Measurements from ENCODE around the gene DOK4. TPM values are rescaled to one million over a fixed set of nuclear protein-coding genes. Genes with fewer than 3 reads are reported as not detected.

Gene DOK4
- total RNA-seq, 1 donor from 2014 or later, result 25.5 TPM

GRCh38 chr16:57473906-57474305, 12.4 kb downstream of the DOK4 start:
- Mint-ChIP-seq H3K27ac (ENCODE audit: unreplicated experiment) (peak overlapping the region; percentile 47), H3K4me3 (ENCODE audit: unreplicated experiment) (no peak overlapping the region), H3K4me1 (ENCODE audit: low read depth, unreplicated experiment) (peaks cover 7% of the 10 kb centered on the region), H3K9me3 (ENCODE audit: unreplicated experiment) (no peaks in the 10 kb centered on the region), H3K36me3 (ENCODE audit: low read depth, unreplicated experiment) (peaks cover 15% of the 10 kb centered on the region), H3K27me3 (ENCODE audit: low read depth, unreplicated experiment) (no peaks in the 10 kb centered on the region)
- H3K36me3 ChIP-seq (ENCODE audit: insufficient read depth, low read length), result peaks cover 36% of the 10 kb centered on the region
- no peak overlapping the region for H3K9ac ChIP-seq (ENCODE audit: low read length)
- H3K4me2 ChIP-seq (ENCODE audit: low read length), result no peak overlapping the region
- no peaks in the 10 kb centered on the region for H3K27me3 ChIP-seq (ENCODE audit: insufficient read depth, low read length)
- no peak overlapping the region for H3K4me3 ChIP-seq (ENCODE audit: insufficient read depth, low read depth, low read length)
- peaks cover 6% of the 10 kb centered on the region for H3K4me1 ChIP-seq (ENCODE audit: insufficient read depth, low read length)
- no peaks in the 10 kb centered on the region for H3K79me2 ChIP-seq (ENCODE audit: insufficient read depth, low read length)
- no peak for DNase-seq (ENCODE audit: low read depth)
- no peak for FAIRE-seq
- no peak overlapping the region for H3K27ac ChIP-seq (ENCODE audit: low read depth, low read length)
- no peaks in the 10 kb centered on the region for H3K9me3 ChIP-seq (ENCODE audit: insufficient read depth, low read depth, low read length)
- H4K20me1 ChIP-seq (ENCODE audit: insufficient read depth, low read length), result peaks cover 58% of the 10 kb centered on the region
- TF ChIP-seq EZH2 (IDR thresholded peaks at IDR 0.05; ENCODE audit: insufficient read depth, low read length), result no peak
- TF ChIP-seq, protein P1, sequence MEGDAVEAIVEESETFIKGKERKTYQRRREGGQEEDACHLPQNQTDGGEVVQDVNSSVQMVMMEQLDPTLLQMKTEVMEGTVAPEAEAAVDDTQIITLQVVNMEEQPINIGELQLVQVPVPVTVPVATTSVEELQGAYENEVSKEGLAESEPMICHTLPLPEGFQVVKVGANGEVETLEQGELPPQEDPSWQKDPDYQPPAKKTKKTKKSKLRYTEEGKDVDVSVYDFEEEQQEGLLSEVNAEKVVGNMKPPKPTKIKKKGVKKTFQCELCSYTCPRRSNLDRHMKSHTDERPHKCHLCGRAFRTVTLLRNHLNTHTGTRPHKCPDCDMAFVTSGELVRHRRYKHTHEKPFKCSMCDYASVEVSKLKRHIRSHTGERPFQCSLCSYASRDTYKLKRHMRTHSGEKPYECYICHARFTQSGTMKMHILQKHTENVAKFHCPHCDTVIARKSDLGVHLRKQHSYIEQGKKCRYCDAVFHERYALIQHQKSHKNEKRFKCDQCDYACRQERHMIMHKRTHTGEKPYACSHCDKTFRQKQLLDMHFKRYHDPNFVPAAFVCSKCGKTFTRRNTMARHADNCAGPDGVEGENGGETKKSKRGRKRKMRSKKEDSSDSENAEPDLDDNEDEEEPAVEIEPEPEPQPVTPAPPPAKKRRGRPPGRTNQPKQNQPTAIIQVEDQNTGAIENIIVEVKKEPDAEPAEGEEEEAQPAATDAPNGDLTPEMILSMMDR (IDR thresholded peaks at IDR 0.05; ENCODE audit: insufficient read depth, low read depth, low read length), result no peak
- no peak overlapping the region for H2AFZ ChIP-seq (ENCODE audit: low read depth, low read length)

DNA sequence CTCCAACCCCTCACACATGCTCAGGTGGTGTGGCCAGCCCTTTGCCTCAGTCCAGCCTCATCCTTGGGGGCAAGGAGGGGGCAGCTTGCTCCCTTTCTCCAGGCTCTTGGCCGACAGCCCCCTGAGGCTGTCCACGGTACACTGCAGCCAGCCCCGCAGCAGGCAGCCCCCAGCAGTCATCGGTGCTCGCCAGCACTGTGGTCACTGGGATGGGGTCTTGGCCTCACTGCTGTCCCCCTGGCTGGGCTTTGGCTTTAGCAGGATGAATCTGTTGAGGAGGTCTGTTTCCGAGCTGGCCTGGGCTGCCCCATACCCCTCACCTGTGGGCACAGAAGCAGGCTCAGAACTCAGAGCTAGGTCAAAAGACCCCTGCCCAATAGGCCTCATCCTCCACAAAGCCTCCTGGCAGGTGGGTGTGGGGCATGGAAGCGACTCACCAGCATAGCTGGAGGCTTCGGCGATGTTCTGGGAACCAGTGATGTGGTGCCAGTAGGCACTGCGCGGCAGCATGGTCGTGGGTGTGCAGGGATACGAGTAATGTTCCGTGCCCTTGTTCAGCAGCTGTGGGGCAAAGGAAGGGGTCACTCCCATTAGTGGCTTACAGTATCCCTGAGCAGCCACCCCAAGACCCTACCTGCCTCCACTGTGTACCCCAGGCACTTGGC, 13.0 kb downstream of the DOK4 start:
- Histone ChIP-seq H2AFZ (ENCODE audit: low read depth, low read length) (no peak overlapping the region), H3K9ac (ENCODE audit: low read length) (no peak overlapping the region), H3K4me2 (ENCODE audit: low read length) (no peak overlapping the region), H3K79me2 (ENCODE audit: insufficient read depth, low read length) (no peaks in the 10 kb centered on the region), H3K4me1 (ENCODE audit: insufficient read depth, low read length) (peaks cover under 1% of the 10 kb centered on the region), H3K27ac (ENCODE audit: low read depth, low read length) (no peak overlapping the region), H3K36me3 (ENCODE audit: insufficient read depth, low read length) (peaks cover 37% of the 10 kb centered on the region), H3K4me3 (ENCODE audit: insufficient read depth, low read depth, low read length) (no peak overlapping the region), H4K20me1 (ENCODE audit: insufficient read depth, low read length) (peaks cover 61% of the 10 kb centered on the region), H3K9me3 (ENCODE audit: insufficient read depth, low read depth, low read length) (no peaks in the 10 kb centered on the region), H3K27me3 (ENCODE audit: insufficient read depth, low read length) (no peaks in the 10 kb centered on the region)
- Mint-ChIP-seq H3K36me3 (ENCODE audit: low read depth, unreplicated experiment) (peaks cover 16% of the 10 kb centered on the region), H3K4me1 (ENCODE audit: low read depth, unreplicated experiment) (peaks cover 5% of the 10 kb centered on the region), H3K9me3 (ENCODE audit: unreplicated experiment) (no peaks in the 10 kb centered on the region), H3K27ac (ENCODE audit: unreplicated experiment) (no peak overlapping the region), H3K4me3 (ENCODE audit: unreplicated experiment) (no peak overlapping the region), H3K27me3 (ENCODE audit: low read depth, unreplicated experiment) (no peaks in the 10 kb centered on the region)
- no peak for TF ChIP-seq EZH2 (IDR thresholded peaks at IDR 0.05; ENCODE audit: insufficient read depth, low read length)
- TF ChIP-seq, protein P1 (IDR thresholded peaks at IDR 0.05; ENCODE audit: insufficient read depth, low read depth, low read length), result no peak
- FAIRE-seq (no peak), DNase-seq (ENCODE audit: low read depth) (no peak)

DNA sequence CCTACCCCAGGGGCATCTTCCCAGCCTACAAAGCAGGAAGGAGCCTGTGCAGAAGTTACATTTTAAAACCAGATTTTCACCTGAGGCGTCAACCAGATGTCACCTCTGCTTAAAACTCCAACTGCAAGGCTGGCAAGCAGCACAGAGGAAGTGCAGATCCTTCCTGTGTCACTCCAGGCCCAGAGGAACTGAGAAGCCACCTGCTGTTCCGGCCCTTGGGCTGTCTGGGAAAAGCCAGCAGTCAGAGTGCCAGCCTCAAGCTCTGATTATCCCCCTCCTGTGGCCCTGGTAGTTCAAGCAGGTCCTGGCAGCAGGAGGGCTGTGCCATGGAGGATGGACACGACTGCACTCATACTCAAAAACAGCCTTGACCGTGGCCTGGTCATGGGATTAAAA, 13.6 kb downstream of the DOK4 start:
- H3K4me2 ChIP-seq (ENCODE audit: low read length), result no peak overlapping the region
- no peaks in the 10 kb centered on the region for H3K4me1 ChIP-seq (ENCODE audit: insufficient read depth, low read length)
- no peak overlapping the region for H3K4me3 ChIP-seq (ENCODE audit: insufficient read depth, low read depth, low read length)
- H3K9ac ChIP-seq (ENCODE audit: low read length), result no peak overlapping the region
- Mint-ChIP-seq H3K9me3 (ENCODE audit: unreplicated experiment) (no peaks in the 10 kb centered on the region), H3K27ac (ENCODE audit: unreplicated experiment) (no peak overlapping the region), H3K4me3 (ENCODE audit: unreplicated experiment) (no peak overlapping the region), H3K27me3 (ENCODE audit: low read depth, unreplicated experiment) (no peaks in the 10 kb centered on the region), H3K4me1 (ENCODE audit: low read depth, unreplicated experiment) (peaks cover 5% of the 10 kb centered on the region), H3K36me3 (ENCODE audit: low read depth, unreplicated experiment) (peaks cover 17% of the 10 kb centered on the region)
- peaks cover 60% of the 10 kb centered on the region for H4K20me1 ChIP-seq (ENCODE audit: insufficient read depth, low read length)
- FAIRE-seq (no peak), DNase-seq (ENCODE audit: low read depth) (no peak)
- H3K27ac ChIP-seq (ENCODE audit: low read depth, low read length), result no peak overlapping the region
- H3K36me3 ChIP-seq (ENCODE audit: insufficient read depth, low read length), result peaks cover 39% of the 10 kb centered on the region
- no peaks in the 10 kb centered on the region for H3K27me3 ChIP-seq (ENCODE audit: insufficient read depth, low read length)
- H3K79me2 ChIP-seq (ENCODE audit: insufficient read depth, low read length), result no peaks in the 10 kb centered on the region
- H3K9me3 ChIP-seq (ENCODE audit: insufficient read depth, low read depth, low read length), result no peaks in the 10 kb centered on the region
- no peak overlapping the region for H2AFZ ChIP-seq (ENCODE audit: low read depth, low read length)
- TF ChIP-seq, protein P1 (IDR thresholded peaks at IDR 0.05; ENCODE audit: insufficient read depth, low read depth, low read length), result no peak
- no peak for TF ChIP-seq EZH2 (IDR thresholded peaks at IDR 0.05; ENCODE audit: insufficient read depth, low read length)
